H9 (cell line): ENCODE results near the gene MYDGF. TPM values are rescaled to one million over a fixed set of nuclear protein-coding genes. Genes with fewer than 3 reads are reported as not detected.

ENCODE experiments used
- DNase-seq: peaks from one replicate; pipeline ENCODE4 v3.0.0-alpha.2; 2017
- H2AFZ ChIP-seq: one replicate; pipeline ENCODE4 v1.6.1; 2013; ENCODE audit warnings: mild to moderate bottlenecking, low read length, control low read depth, moderate library complexity
- H2AK5ac ChIP-seq: 2 replicates; pipeline ENCODE4 v1.6.1; 2013; ENCODE audit warnings: low read length, control low read depth, mixed read lengths; ENCODE audit not compliant: insufficient read length
- H2BK120ac ChIP-seq: one replicate; pipeline ENCODE4 v1.6.1; 2013; ENCODE audit warnings: low read depth, mild to moderate bottlenecking, low read length, control low read depth, inconsistent platforms; ENCODE audit not compliant: poor library complexity, severe bottlenecking
- H2BK12ac ChIP-seq: 2 replicates; pipeline ENCODE4 v1.6.1; 2013; ENCODE audit warnings: low read length, control low read depth, mixed read lengths, low read depth; ENCODE audit not compliant: insufficient read length
- H2BK15ac ChIP-seq: 2 replicates; pipeline ENCODE4 v1.6.1; 2013; ENCODE audit warnings: low read depth, low read length, control low read depth
- H2BK20ac ChIP-seq: one replicate; pipeline ENCODE4 v1.6.1; 2013; ENCODE audit warnings: low read depth, mild to moderate bottlenecking, low read length, control low read depth, inconsistent platforms; ENCODE audit not compliant: poor library complexity, severe bottlenecking
- H2BK5ac ChIP-seq: 2 replicates; pipeline ENCODE4 v1.6.1; 2013; ENCODE audit warnings: low read length, control low read depth, mixed read lengths; ENCODE audit not compliant: insufficient read length
- H3K14ac ChIP-seq: 2 replicates; pipeline ENCODE4 v1.6.1; 2013; ENCODE audit warnings: low read length, control low read depth; ENCODE audit not compliant: insufficient read depth
- H3K18ac ChIP-seq: 2 replicates; pipeline ENCODE4 v1.6.1; 2013; ENCODE audit warnings: low read depth, mild to moderate bottlenecking, mixed read lengths, low read length, control low read depth; ENCODE audit not compliant: insufficient read length
- H3K23ac ChIP-seq: 2 replicates; pipeline ENCODE4 v1.6.1; 2013; ENCODE audit warnings: low read length, control low read depth, mixed read lengths, low read depth; ENCODE audit not compliant: insufficient read length
- H3K23me2 ChIP-seq: 2 replicates; pipeline ENCODE4 v1.6.1; 2013; ENCODE audit warnings: low read depth, mild to moderate bottlenecking, mixed read lengths, low read length, control low read depth; ENCODE audit not compliant: insufficient read length, poor library complexity, severe bottlenecking
- H3K27ac ChIP-seq: 2 replicates; pipeline ENCODE4 v1.5.1; 2013; ENCODE audit warnings: low read length, control low read depth, mixed read lengths, low read depth; ENCODE audit not compliant: insufficient read length
- H3K27me3 ChIP-seq: 2 replicates; pipeline ENCODE4 v1.6.1; 2013; ENCODE audit warnings: low read length, control low read depth, inconsistent platforms; ENCODE audit not compliant: insufficient read depth
- H3K4ac ChIP-seq: 2 replicates; pipeline ENCODE4 v1.6.1; 2013; ENCODE audit warnings: low read depth, mild to moderate bottlenecking, control low read depth, inconsistent platforms, low read length, moderate library complexity
- H3K4me1 ChIP-seq: 2 replicates; pipeline ENCODE4 v1.6.1; 2013; ENCODE audit warnings: low read length, control low read depth, inconsistent platforms; ENCODE audit not compliant: insufficient read depth
- H3K4me2 ChIP-seq: 2 replicates; pipeline ENCODE4 v1.6.1; 2013; ENCODE audit warnings: low read length, control low read depth, mixed read lengths; ENCODE audit not compliant: insufficient read length, insufficient read depth
- H3K56ac ChIP-seq: 2 replicates; pipeline ENCODE4 v1.6.1; 2013; ENCODE audit warnings: low read depth, mild to moderate bottlenecking, mixed read lengths, low read length, control low read depth; ENCODE audit not compliant: insufficient read length
- H3K79me1 ChIP-seq: 2 replicates; pipeline ENCODE4 v1.6.1; 2013; ENCODE audit warnings: low read depth, mild to moderate bottlenecking, moderate library complexity, low read length, control low read depth, inconsistent platforms; ENCODE audit not compliant: insufficient read depth, poor library complexity, severe bottlenecking
- H3K79me2 ChIP-seq: 2 replicates; pipeline ENCODE4 v1.6.1; 2013; ENCODE audit warnings: low read length, control low read depth, inconsistent platforms; ENCODE audit not compliant: insufficient read depth
- H3K9ac ChIP-seq: 2 replicates; pipeline ENCODE4 v1.6.1; 2013; ENCODE audit warnings: low read length, control low read depth, mixed read lengths; ENCODE audit not compliant: insufficient read length; ENCODE audit errors: extremely low read depth
- H3K9me3 ChIP-seq: one replicate; pipeline ENCODE4 v1.6.1; 2013; ENCODE audit warnings: low read depth, low read length, inconsistent platforms; ENCODE audit not compliant: control insufficient read depth
- H3T11ph ChIP-seq: one replicate; pipeline ENCODE4 v1.6.1; 2013; ENCODE audit warnings: mild to moderate bottlenecking, low read length, control low read depth, inconsistent platforms
- H4K20me1 ChIP-seq: one replicate; pipeline ENCODE4 v1.6.1; 2013; ENCODE audit not compliant: control insufficient read depth, insufficient read length, insufficient read depth
- H4K5ac ChIP-seq: 2 replicates; pipeline ENCODE4 v1.6.1; 2013; ENCODE audit warnings: low read depth, mild to moderate bottlenecking, mixed read lengths, low read length, control low read depth; ENCODE audit not compliant: insufficient read length
- H4K8ac ChIP-seq: replicated peaks from 2 replicates; pipeline ENCODE4 v1.6.1; 2013; ENCODE audit warnings: low read length, control low read depth, mixed read lengths, low read depth; ENCODE audit not compliant: insufficient read length
- H4K91ac ChIP-seq: 2 replicates; pipeline ENCODE4 v1.6.1; 2013; ENCODE audit warnings: low read depth, mild to moderate bottlenecking, moderate library complexity, mixed read lengths, low read length, control low read depth; ENCODE audit not compliant: insufficient read length
- H3K27ac Mint-ChIP-seq, 3 experiments: 2 replicates in 2 of 3; 3 replicates in 1 of 3; pipeline ENCODE4 v1.8.0; 2020 to 2021; ENCODE audit warnings: mixed read lengths in 3 of 3, mild to moderate bottlenecking in 1 of 3, moderate library complexity in 1 of 3
- H3K27me3 Mint-ChIP-seq: 2 replicates; pipeline ENCODE4 v1.8.0; 2021; ENCODE audit warnings: low read depth, mild to moderate bottlenecking, moderate library complexity, mixed read lengths
- H3K36me3 Mint-ChIP-seq, 3 experiments: 2 replicates in 2 of 3; 3 replicates in 1 of 3; pipeline ENCODE4 v1.8.0; 2020 to 2021; ENCODE audit warnings: low read depth in 3 of 3, mixed read lengths in 3 of 3; ENCODE audit not compliant: insufficient read depth in 1 of 3
- H3K4me1 Mint-ChIP-seq, 2 experiments: 2 replicates each; pipeline ENCODE4 v1.8.0; 2020; ENCODE audit warnings: mixed read lengths in 2 of 2
- H3K4me3 Mint-ChIP-seq, 2 experiments: 2 replicates in 1 of 2; 3 replicates in 1 of 2; pipeline ENCODE4 v1.8.0; 2020 to 2021; ENCODE audit warnings: mild to moderate bottlenecking in 2 of 2, mixed read lengths in 2 of 2, moderate library complexity in 1 of 2
- H3K9me3 Mint-ChIP-seq, 2 experiments: 2 replicates in 1 of 2; 3 replicates in 1 of 2; pipeline ENCODE4 v1.8.0; 2020; ENCODE audit warnings: mild to moderate bottlenecking in 2 of 2, mixed read lengths in 2 of 2, moderate library complexity in 1 of 2
- WGBS: extraction: QIAGEN DNeasy Blood & Tissue Kit; methylation state at CpG from one replicate; pipeline ENCODE4 v1.1.7; 2013; ENCODE audit warnings: missing lambda C conversion rate, low lambda C conversion rate, mixed read lengths; ENCODE audit not compliant: insufficient read length; ENCODE audit errors: extremely low coverage; 5-methylcytosine and 5-hydroxymethylcytosine counted together
- long read RNA-seq: library from polyadenylated mRNA; unstranded; transcript quantifications from one replicate; pipeline ENCODE4 v2.0.0, GENCODE V29; 2020
- total RNA-seq: library from RNA; stranded (reverse); gene quantifications from 2 replicates; pipeline ENCODE4 v1.2.1, GENCODE V29; 2021
- TF ChIP-seq, protein P1 (sequence below): fragments of 200-600 bp; sonication (generic); conservative IDR thresholded peaks from 3 replicates; pipeline ENCODE4 v1.8.0; 2021; ENCODE audit warnings: antibody characterized with exemption, mild to moderate bottlenecking

The MYDGF gene
- total RNA-seq = 43.4 and 47.0 TPM in 2 replicates
- long read RNA-seq, transcript MYDGF-201 (6 exons, 1,018 nt) = major isoform, 173 of 175 reads
- long read RNA-seq, partial matches to known transcripts = 1 of 175 reads
- long read RNA-seq, other reads (novel, unspliced or antisense) = 1 of 175 reads

DNA sequence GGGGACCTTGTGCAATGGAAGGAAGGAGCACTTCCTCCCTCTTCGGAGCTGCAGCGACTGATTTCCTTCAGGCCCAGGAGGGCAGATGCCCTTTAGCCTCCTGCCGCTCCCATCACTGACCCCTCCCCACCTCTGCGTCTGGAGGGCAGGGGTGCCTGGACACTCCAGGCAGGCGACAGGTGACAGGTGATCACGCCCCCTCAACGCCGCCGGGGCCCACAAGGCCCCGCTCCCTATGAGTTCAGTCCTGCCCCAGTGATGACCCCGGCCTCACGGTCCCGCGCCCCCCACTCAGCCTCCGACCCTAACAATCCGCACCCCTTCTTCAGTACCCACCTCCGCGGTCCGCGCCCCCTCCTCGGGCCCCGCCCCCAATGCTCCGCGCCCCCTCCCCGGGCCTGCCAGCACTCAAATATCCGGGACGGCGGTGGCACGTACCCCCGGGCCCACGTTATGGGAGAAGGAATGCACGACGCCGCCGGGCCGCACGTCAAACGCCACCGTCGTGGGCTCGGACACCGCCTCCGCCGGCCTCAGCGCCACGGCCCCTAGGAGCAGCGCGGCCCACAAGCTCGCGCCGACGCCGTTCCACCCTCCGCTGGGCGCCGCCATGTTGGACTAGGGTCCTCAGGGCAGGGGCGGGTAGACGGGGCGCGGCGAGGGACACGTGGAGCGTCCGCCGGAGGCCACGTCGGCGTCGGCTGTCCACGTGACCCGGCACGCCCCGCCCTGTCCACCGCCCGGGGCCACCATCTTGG is at the start of gene MYDGF:
TSS of gene MYDGF (minus strand) at position 620 of the 758 bp plus-strand sequence. CDS start at position 612, 8 bp downstream.
- no peaks in the 10 kb centered on the region for H3K27me3 Mint-ChIP-seq
- WGBS = no CpG with 5 or more reads among the region's 75 CpGs

More for the DNA sequence above, at the start of gene MYDGF:
- peak within 1 kb of the TSS; percentile 26; the same call in 1 of the 2 replicates for H3K14ac ChIP-seq
- TF ChIP-seq, protein P1, sequence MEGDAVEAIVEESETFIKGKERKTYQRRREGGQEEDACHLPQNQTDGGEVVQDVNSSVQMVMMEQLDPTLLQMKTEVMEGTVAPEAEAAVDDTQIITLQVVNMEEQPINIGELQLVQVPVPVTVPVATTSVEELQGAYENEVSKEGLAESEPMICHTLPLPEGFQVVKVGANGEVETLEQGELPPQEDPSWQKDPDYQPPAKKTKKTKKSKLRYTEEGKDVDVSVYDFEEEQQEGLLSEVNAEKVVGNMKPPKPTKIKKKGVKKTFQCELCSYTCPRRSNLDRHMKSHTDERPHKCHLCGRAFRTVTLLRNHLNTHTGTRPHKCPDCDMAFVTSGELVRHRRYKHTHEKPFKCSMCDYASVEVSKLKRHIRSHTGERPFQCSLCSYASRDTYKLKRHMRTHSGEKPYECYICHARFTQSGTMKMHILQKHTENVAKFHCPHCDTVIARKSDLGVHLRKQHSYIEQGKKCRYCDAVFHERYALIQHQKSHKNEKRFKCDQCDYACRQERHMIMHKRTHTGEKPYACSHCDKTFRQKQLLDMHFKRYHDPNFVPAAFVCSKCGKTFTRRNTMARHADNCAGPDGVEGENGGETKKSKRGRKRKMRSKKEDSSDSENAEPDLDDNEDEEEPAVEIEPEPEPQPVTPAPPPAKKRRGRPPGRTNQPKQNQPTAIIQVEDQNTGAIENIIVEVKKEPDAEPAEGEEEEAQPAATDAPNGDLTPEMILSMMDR = no peak
- H2BK12ac ChIP-seq = no peak within 1 kb of the TSS
- no peaks in the 10 kb centered on the region for H3K4me1 ChIP-seq
- peak; percentile 92 for DNase-seq
- no peaks in the 10 kb centered on the region for H3K27me3 ChIP-seq
- no peaks in the 10 kb centered on the region for H4K20me1 ChIP-seq
- peak within 1 kb of the TSS; percentile 82 for H2AFZ ChIP-seq
- H3K9me3 Mint-ChIP-seq = no peaks in the 10 kb centered on the region
- no peak within 1 kb of the TSS for H3K27ac ChIP-seq
- no peaks in the 10 kb centered on the region for H3K79me1 ChIP-seq
- peak within 1 kb of the TSS; percentile 79 for H3K9ac ChIP-seq
- no peak within 1 kb of the TSS for H2BK120ac ChIP-seq
- no peak within 1 kb of the TSS for H3K4ac ChIP-seq
- H3K9me3 ChIP-seq = no peaks in the 10 kb centered on the region
- H3K4me3 Mint-ChIP-seq = peak within 1 kb of the TSS; percentile 93 to 97
- H3K4me1 Mint-ChIP-seq = peaks cover 5 to 10% of the 10 kb centered on the region in 2 experiments
- H3T11ph ChIP-seq = no peak within 1 kb of the TSS
- peaks cover 6% of the 10 kb centered on the region for H3K23me2 ChIP-seq
- no peak within 1 kb of the TSS for H2BK20ac ChIP-seq
- no peak within 1 kb of the TSS for H2AK5ac ChIP-seq
- no peaks in the 10 kb centered on the region for H3K79me2 ChIP-seq
- H3K27ac Mint-ChIP-seq = peak within 1 kb of the TSS; percentile 2 to 96 (median 85); a peak in 4 of 7 replicates
- no peak within 1 kb of the TSS for H2BK15ac ChIP-seq
- peak within 1 kb of the TSS; percentile 79 for H3K4me2 ChIP-seq
- H4K5ac ChIP-seq = no peak within 1 kb of the TSS
- no peak within 1 kb of the TSS for H4K91ac ChIP-seq
- H4K8ac ChIP-seq = no peak within 1 kb of the TSS
- H2BK5ac ChIP-seq = no peak within 1 kb of the TSS
- peaks cover 6 to 21% (median 12%) of the 10 kb centered on the region in 3 experiments; a peak in 6 of 7 replicates for H3K36me3 Mint-ChIP-seq
- H3K23ac ChIP-seq = no peak within 1 kb of the TSS
- H3K56ac ChIP-seq = no peak within 1 kb of the TSS
- H3K18ac ChIP-seq = no peak within 1 kb of the TSS
